Spleen (tissue), 11 donors: Measurements from ENCODE around the gene PTPRM. TPM values are rescaled to one million over a fixed set of nuclear protein-coding genes. Genes with fewer than 3 reads are reported as not detected.

ENCODE experiments used
- DNase-seq: peaks from one replicate; pipeline ENCODE4 v3.0.0-alpha.2; 2020
- H3K27ac ChIP-seq, 8 donors: fragments of 200-600 bp; sonication (generic) in 7 of 8; 1 replicate in 4 of 8; 2 replicates in 4 of 8; pipeline versions ENCODE4 v1.5.0 to v1.8.0; 2016 to 2021; ENCODE audit warnings: inconsistent platforms in 4 of 8, mild to moderate bottlenecking in 4 of 8, moderate library complexity in 1 of 8
- H3K27me3 ChIP-seq, 7 donors: fragments of 200-600 bp; sonication (generic) in 6 of 7; replicated peaks in 1 of 7; 1 replicate in 4 of 7; 2 replicates in 3 of 7; pipeline versions ENCODE4 v1.5.0 to v1.8.0; 2016 to 2021; ENCODE audit warnings: inconsistent platforms in 3 of 7, mild to moderate bottlenecking in 1 of 7
- H3K36me3 ChIP-seq, 6 donors: fragments of 200-600 bp; sonication (generic) in 5 of 6; 1 replicate in 4 of 6; 2 replicates in 2 of 6; pipeline versions ENCODE4 v1.5.0 to v1.8.0; 2016 to 2021; ENCODE audit warnings: inconsistent platforms in 2 of 6
- H3K4me1 ChIP-seq, 6 donors: fragments of 200-600 bp; sonication (generic) in 5 of 6; 1 replicate in 3 of 6; 2 replicates in 3 of 6; pipeline versions ENCODE4 v1.5.0 to v1.8.0; 2016 to 2021; ENCODE audit warnings: inconsistent platforms in 3 of 6
- H3K4me3 ChIP-seq, 8 donors: fragments of 200-600 bp; sonication (generic) in 7 of 8; 1 replicate in 4 of 8; 2 replicates in 4 of 8; pipeline versions ENCODE4 v1.5.0 to v1.8.0; 2016 to 2021; ENCODE audit warnings: inconsistent platforms in 4 of 8, mild to moderate bottlenecking in 4 of 8, moderate library complexity in 2 of 8
- H3K9me3 ChIP-seq, 8 donors: fragments of 200-600 bp; sonication (generic) in 7 of 8; 1 replicate in 4 of 8; 2 replicates in 4 of 8; pipeline versions ENCODE4 v1.5.0 to v1.8.0; 2016 to 2021; ENCODE audit warnings: inconsistent platforms in 4 of 8
- POLR2A ChIP-seq, 3 donors: fragments of 450-650 bp; IDR thresholded peaks; one replicate each; pipeline ENCODE4 v1.5.1; 2017; ENCODE audit warnings: antibody characterized with exemption in 3 of 3, mild to moderate bottlenecking in 1 of 3
- POLR2AphosphoS5 ChIP-seq, 3 donors: sonication (generic); formaldehyde crosslinking; IDR thresholded peaks; one replicate each; pipeline ENCODE4 v1.5.1; 2017; ENCODE audit warnings: antibody characterized with exemption in 3 of 3
- WGBS, 5 donors: extraction: QIAGEN DNeasy Blood & Tissue Kit in 3 of 5; methylation state at CpG; one replicate each; pipeline versions ENCODE4 v1.1.5 to v1.1.7; 2013 to 2018; 5-methylcytosine and 5-hydroxymethylcytosine counted together
- intact Hi-C: fragments of 100-400 bp; cut with DNase I; formaldehyde crosslinking; loops from one replicate; pipeline ENCODE4 v1.15.0; 2023; ENCODE audit warnings: low total_unique reads
- polyA plus RNA-seq, 3 donors: library from polyadenylated mRNA; stranded (reverse); fragments of 200-250 nt; gene quantifications; one replicate each; pipeline ENCODE4 v1.2.1, GENCODE V29; 2013
- total RNA-seq, 7 donors: library from RNA; depleted of rRNA in 3 of 7; stranded (reverse); fragments of >200 nt in 3 of 7; fragmentation: NEBNext Ultra II Directional in 4 of 7; extraction: Animal tissue kit (Norgen Biotek cat#: 25700) in 4 of 7; gene quantifications; one replicate each; pipeline versions ENCODE4 v1.1.0 to v1.2.1, GENCODE V29; 2016 to 2021
- TF ChIP-seq, protein P1 (sequence below), 11 experiments: fragments of 200-600 bp in 7 of 11; fragments of 450-650 bp in 4 of 11; sonication (generic) in 4 of 11; IDR thresholded peaks in 8 of 11; conservative IDR thresholded peaks in 3 of 11; 1 replicate in 7 of 11; 2 replicates in 4 of 11; pipeline versions ENCODE4 v1.4.0 to v1.8.0; 2016 to 2021; ENCODE audit warnings: antibody characterized with exemption in 11 of 11, inconsistent platforms in 4 of 11, mild to moderate bottlenecking in 1 of 11
- donor health status: healthy with polysubstance abuse.
- donor health status: DM: no; HTN: no; CAD: no; lungs with moderate emphysema.
- donor health status: DM: no; HTN: no; CAD: no.
- donor health status: Bipolar disorder and iron deficiency.
- donor health status: healthy.
- donor health status: DM: no; HTN: no; CAD: no.
- donor health status: DM: yes; HTN: yes; CAD: no.

PTPRM gene
- total and polyA plus RNA-seq, 10 donors: 23.5 to 97.8 (median 62.8) TPM

DNA sequence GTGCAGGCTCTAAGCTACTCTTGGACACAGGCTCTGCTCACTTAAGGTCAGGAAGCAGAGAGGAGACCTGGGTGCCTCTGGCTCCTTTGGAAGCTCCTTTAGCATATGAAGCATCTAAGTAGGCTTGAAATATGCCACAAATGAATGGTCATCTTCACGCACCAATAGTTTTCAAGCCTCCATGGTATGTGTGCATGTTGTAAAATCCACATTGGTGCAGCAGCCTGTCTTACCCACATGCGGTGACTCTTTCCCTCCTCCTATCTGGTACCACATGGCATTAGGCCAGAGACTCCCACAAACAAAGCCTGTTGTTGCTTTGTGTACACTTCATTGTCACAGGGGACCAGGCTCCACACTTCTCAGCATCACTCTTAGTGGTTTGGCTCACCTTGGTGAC is 599.9 kb downstream of the PTPRM start:
- H3K36me3 ChIP-seq: no peaks in the 10 kb centered on the region
- intact Hi-C loops: no loop called here
- no peak for TF ChIP-seq POLR2AphosphoS5 (IDR thresholded peaks at IDR 0.05)
- no peak for TF ChIP-seq POLR2A (IDR thresholded peaks at IDR 0.05)
- TF ChIP-seq, protein P1, sequence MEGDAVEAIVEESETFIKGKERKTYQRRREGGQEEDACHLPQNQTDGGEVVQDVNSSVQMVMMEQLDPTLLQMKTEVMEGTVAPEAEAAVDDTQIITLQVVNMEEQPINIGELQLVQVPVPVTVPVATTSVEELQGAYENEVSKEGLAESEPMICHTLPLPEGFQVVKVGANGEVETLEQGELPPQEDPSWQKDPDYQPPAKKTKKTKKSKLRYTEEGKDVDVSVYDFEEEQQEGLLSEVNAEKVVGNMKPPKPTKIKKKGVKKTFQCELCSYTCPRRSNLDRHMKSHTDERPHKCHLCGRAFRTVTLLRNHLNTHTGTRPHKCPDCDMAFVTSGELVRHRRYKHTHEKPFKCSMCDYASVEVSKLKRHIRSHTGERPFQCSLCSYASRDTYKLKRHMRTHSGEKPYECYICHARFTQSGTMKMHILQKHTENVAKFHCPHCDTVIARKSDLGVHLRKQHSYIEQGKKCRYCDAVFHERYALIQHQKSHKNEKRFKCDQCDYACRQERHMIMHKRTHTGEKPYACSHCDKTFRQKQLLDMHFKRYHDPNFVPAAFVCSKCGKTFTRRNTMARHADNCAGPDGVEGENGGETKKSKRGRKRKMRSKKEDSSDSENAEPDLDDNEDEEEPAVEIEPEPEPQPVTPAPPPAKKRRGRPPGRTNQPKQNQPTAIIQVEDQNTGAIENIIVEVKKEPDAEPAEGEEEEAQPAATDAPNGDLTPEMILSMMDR (IDR thresholded peaks at IDR 0.05 in 8 of 11, conservative IDR thresholded peaks at IDR 0.05 in 3 of 11): no peak

GRCh38 chr18:8167673-8168072 is 600.6 kb downstream of the PTPRM start:
- TF ChIP-seq POLR2AphosphoS5 (IDR thresholded peaks at IDR 0.05) (no peak), POLR2A (IDR thresholded peaks at IDR 0.05) (no peak)
- TF ChIP-seq, protein P1 (IDR thresholded peaks at IDR 0.05 in 8 of 11, conservative IDR thresholded peaks at IDR 0.05 in 3 of 11): no peak
- Histone ChIP-seq H3K27ac (no peak overlapping the region), H3K9me3 (no peaks in the 10 kb centered on the region), H3K4me1 (no peaks in the 10 kb centered on the region), H3K36me3 (no peaks in the 10 kb centered on the region), H3K27me3 (no peaks in the 10 kb centered on the region), H3K4me3 (no peak overlapping the region)
- DNase-seq: no peak
- intact Hi-C loops: no loop called here
- WGBS, 5 donors: 80 to 94% (median 90%) methylated on average over 4 of the region's 4 CpGs

More for the DNA sequence above, 599.9 kb downstream of the PTPRM start:
- no peaks in the 10 kb centered on the region for H3K4me1 ChIP-seq
- H3K27me3 ChIP-seq: no peaks in the 10 kb centered on the region
- H3K27ac ChIP-seq: no peak overlapping the region
- 95 to 100% (median 98%) methylated on average over 2 of the region's 2 CpGs for WGBS, 5 donors
- DNase-seq: no peak
- H3K9me3 ChIP-seq: no peaks in the 10 kb centered on the region
- H3K4me3 ChIP-seq: no peak overlapping the region

DNA sequence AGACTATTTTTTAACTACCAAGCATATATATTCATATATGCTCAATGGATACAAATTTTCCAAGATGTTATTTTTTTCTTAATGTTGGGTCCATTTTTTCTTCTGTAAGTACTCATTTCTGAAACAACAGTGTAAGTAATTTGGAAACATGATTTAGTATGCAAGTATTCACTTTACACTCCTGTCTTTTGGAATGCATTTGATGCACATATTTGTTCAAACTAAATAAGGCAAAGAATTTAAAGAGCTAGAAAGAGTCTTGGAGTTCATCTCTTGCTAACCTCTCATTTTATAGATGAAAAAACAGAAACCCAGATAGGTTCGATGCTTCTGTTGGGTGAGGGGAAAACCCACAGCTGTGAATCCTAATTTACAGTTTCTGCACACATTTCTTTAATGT is 602.6 kb downstream of the PTPRM start:
- Histone ChIP-seq H3K27me3 (no peaks in the 10 kb centered on the region), H3K4me3 (no peak overlapping the region), H3K4me1 (no peaks in the 10 kb centered on the region), H3K27ac (no peak overlapping the region), H3K36me3 (no peaks in the 10 kb centered on the region), H3K9me3 (no peaks in the 10 kb centered on the region)
- 77 to 94% (median 87%) methylated on average over 1 of the region's 1 CpG for WGBS, 5 donors
- TF ChIP-seq, protein P1 (IDR thresholded peaks at IDR 0.05 in 8 of 11, conservative IDR thresholded peaks at IDR 0.05 in 3 of 11): no peak
- no peak for TF ChIP-seq POLR2A (IDR thresholded peaks at IDR 0.05)
- TF ChIP-seq POLR2AphosphoS5 (IDR thresholded peaks at IDR 0.05): no peak
- intact Hi-C loops: no loop called here
- DNase-seq: no peak

DNA sequence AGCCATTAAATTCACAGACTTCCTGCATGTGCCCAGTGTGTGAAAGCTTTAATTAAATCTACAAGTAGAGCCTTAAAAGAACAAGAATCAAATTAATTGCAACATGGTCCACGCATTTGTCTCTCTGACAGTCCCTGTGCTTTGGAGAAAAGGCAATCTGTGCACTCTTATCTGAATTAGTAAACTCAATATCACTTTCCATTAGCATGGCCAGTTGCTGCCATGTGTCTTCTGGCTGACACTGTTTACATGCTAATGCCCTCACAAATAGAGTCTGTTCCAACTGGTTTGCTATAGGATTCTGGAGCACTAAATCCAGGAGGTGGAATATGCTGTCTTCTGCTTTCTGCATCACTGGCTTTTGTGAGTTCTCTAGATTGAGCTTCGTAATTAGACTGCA is 607.7 kb downstream of the PTPRM start:
- no peaks in the 10 kb centered on the region for H3K27me3 ChIP-seq
- 76 to 94% (median 87%) methylated on average over 2 of the region's 2 CpGs for WGBS, 5 donors
- no peaks in the 10 kb centered on the region for H3K36me3 ChIP-seq
- no peak overlapping the region for H3K4me3 ChIP-seq
- H3K27ac ChIP-seq: no peak overlapping the region
- TF ChIP-seq, protein P1 (IDR thresholded peaks at IDR 0.05 in 8 of 11, conservative IDR thresholded peaks at IDR 0.05 in 3 of 11): no peak
- TF ChIP-seq POLR2AphosphoS5 (IDR thresholded peaks at IDR 0.05) (no peak), POLR2A (IDR thresholded peaks at IDR 0.05) (no peak)
- intact Hi-C loops: no loop called here
- H3K9me3 ChIP-seq: peaks cover 0 to 11% (median 0%) of the 10 kb centered on the region in 8 donors
- peaks cover 0 to 21% (median 13%) of the 10 kb centered on the region in 6 donors for H3K4me1 ChIP-seq
- no peak for DNase-seq
